T-helper 1 cell treated with Interleukin-12 subunit alpha and Interleukin-12 subunit beta and Interleukin-4 antibody, amounts not matched to agents 30 μg/mL and 1 μg/mL, for 36 hours (primary cell): ENCODE data around the gene HIPK3.

Source experiments
- H3K27ac Mint-ChIP-seq: one replicate; pipeline ENCODE4 v1.8.0; 2021; ENCODE audit warnings: mild to moderate bottlenecking, mixed read lengths
- H3K27me3 Mint-ChIP-seq: one replicate; pipeline ENCODE4 v1.8.0; 2021; ENCODE audit warnings: low read depth, mixed read lengths
- H3K36me3 Mint-ChIP-seq: one replicate; pipeline ENCODE4 v1.8.0; 2021; ENCODE audit warnings: low read depth, mixed read lengths
- H3K4me1 Mint-ChIP-seq: one replicate; pipeline ENCODE4 v1.8.0; 2021; ENCODE audit warnings: low read depth, mixed read lengths
- H3K4me3 Mint-ChIP-seq: one replicate; pipeline ENCODE4 v1.8.0; 2021; ENCODE audit warnings: mild to moderate bottlenecking, moderate library complexity, mixed read lengths
- H3K9me3 Mint-ChIP-seq: one replicate; pipeline ENCODE4 v1.8.0; 2021; ENCODE audit warnings: mixed read lengths

Gene HIPK3

DNA sequence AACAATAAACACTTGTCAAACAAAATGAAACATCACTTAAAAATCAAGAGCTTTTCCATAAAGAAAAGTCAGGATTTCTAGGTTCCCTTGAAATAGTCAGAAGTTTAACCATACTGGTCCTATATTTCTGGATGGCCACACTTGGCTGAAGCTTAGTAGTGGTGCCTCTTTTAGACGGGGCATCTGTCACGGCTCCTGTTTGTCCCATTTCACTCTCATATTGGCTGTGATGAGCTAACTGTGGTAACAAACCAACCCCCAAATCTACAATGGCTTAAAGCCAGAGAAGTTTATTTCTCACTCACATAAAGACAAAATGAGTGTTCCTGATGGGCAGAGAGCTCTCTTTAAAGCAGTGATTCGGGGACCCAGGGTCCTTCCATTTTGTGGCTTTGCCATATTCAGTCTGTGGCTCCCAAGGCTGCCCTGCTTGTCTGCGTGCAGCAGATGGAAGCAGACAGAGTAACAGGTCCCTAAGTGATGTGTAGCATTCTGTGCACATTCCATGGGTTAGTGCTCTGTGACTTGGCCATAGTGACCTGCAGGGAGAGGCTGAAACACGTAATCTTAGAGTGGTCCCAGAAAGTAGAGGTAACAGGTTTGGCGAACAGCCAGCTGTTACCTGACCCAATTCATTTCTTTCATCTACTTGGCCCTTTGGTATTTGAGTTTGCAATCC, 137.4 kb downstream of the HIPK3 start:
- no peak overlapping the region for H3K4me3 Mint-ChIP-seq
- no peaks in the 10 kb centered on the region for H3K36me3 Mint-ChIP-seq
- H3K27ac Mint-ChIP-seq: no peak overlapping the region
- H3K27me3 Mint-ChIP-seq: peaks cover 15% of the 10 kb centered on the region
- no peaks in the 10 kb centered on the region for H3K4me1 Mint-ChIP-seq
- no peaks in the 10 kb centered on the region for H3K9me3 Mint-ChIP-seq

DNA sequence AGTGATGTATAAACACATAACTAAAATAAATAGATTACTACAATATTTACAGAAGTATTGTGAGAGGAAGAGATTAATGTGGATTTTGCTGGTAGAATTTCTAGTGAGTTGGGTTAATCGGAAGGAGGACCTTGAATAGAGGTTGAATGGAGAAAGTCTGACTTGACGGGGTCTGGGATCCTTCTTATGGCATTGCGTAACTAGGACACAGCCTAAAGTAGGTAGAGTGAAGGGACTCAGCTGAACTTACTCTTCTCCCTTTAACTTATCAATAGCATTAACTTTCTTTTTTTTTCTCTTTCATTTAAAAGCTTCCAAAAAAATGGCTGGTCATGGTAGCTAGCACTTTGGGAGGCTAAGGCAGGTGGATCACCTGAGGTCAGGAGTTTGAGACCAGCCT, 139.2 kb downstream of the HIPK3 start:
- no peaks in the 10 kb centered on the region for H3K4me1 Mint-ChIP-seq
- no peaks in the 10 kb centered on the region for H3K9me3 Mint-ChIP-seq
- H3K4me3 Mint-ChIP-seq: no peak overlapping the region
- no peak overlapping the region for H3K27ac Mint-ChIP-seq
- H3K36me3 Mint-ChIP-seq: no peaks in the 10 kb centered on the region
- H3K27me3 Mint-ChIP-seq: peaks cover 15% of the 10 kb centered on the region

DNA sequence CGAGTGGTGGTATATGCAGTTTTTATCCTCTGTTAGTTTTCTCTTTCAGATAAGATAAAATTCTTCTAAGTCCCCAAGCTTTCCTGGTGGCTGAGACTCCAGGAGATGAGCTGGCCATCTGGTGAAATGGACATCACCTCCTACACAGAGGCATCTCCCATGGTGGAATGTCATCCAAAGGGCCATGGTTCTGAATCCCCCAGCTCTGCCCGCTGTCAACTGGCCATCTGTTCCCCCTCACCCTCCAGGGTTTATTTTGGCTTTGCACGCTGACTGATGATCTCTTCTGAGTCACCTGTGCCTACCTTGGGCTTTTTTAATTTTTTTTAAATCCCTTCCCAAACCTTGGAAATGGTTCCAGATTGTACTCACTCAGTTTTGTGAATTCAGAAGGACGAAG, 142.2 kb downstream of the HIPK3 start:
- Mint-ChIP-seq H3K36me3 (no peaks in the 10 kb centered on the region), H3K9me3 (no peaks in the 10 kb centered on the region), H3K4me3 (no peak overlapping the region), H3K27me3 (peaks cover 5% of the 10 kb centered on the region), H3K4me1 (no peaks in the 10 kb centered on the region), H3K27ac (no peak overlapping the region)

DNA sequence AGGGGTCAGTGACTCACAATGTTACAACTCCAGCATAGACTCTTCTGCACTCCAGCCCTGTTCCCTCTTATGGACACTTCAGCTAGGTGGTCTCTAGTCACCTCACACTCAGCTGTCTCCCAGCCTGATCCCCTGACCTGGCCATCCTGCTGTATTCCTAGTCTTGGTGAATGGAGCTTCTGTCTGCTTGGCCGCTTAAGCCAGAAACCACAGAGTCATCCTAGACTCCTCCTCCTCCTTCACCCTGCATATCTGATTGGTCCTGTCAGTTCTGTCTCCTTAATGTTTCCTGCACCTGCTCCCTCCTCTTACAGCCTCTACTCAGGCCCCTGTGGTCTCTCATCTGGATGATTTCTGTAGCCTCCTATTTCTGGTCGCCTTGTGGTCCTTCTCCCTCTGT, 144.9 kb downstream of the HIPK3 start:
- H3K27me3 Mint-ChIP-seq: no peaks in the 10 kb centered on the region
- no peaks in the 10 kb centered on the region for H3K4me1 Mint-ChIP-seq
- no peaks in the 10 kb centered on the region for H3K36me3 Mint-ChIP-seq
- H3K27ac Mint-ChIP-seq: no peak overlapping the region
- no peaks in the 10 kb centered on the region for H3K9me3 Mint-ChIP-seq
- H3K4me3 Mint-ChIP-seq: no peak overlapping the region

DNA sequence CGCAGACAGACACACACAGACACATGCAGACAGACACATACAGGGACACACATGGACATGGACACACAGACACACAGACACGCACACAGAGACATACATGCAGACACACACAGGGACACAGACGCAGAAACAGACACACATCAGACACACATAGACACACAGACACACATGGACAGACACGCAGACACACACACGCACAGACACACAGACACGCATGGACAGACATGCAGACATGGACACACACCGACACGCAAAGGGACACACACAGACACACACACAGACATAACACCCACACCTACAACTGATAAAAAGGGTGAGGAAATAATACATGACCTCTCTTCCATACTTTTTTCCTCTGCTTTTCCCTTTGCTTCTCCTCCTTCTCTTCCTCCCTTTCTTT, 146.2 kb downstream of the HIPK3 start:
- no peaks in the 10 kb centered on the region for H3K36me3 Mint-ChIP-seq
- no peak overlapping the region for H3K27ac Mint-ChIP-seq
- H3K4me1 Mint-ChIP-seq: no peaks in the 10 kb centered on the region
- H3K4me3 Mint-ChIP-seq: no peak overlapping the region
- H3K27me3 Mint-ChIP-seq: no peaks in the 10 kb centered on the region
- no peaks in the 10 kb centered on the region for H3K9me3 Mint-ChIP-seq

DNA sequence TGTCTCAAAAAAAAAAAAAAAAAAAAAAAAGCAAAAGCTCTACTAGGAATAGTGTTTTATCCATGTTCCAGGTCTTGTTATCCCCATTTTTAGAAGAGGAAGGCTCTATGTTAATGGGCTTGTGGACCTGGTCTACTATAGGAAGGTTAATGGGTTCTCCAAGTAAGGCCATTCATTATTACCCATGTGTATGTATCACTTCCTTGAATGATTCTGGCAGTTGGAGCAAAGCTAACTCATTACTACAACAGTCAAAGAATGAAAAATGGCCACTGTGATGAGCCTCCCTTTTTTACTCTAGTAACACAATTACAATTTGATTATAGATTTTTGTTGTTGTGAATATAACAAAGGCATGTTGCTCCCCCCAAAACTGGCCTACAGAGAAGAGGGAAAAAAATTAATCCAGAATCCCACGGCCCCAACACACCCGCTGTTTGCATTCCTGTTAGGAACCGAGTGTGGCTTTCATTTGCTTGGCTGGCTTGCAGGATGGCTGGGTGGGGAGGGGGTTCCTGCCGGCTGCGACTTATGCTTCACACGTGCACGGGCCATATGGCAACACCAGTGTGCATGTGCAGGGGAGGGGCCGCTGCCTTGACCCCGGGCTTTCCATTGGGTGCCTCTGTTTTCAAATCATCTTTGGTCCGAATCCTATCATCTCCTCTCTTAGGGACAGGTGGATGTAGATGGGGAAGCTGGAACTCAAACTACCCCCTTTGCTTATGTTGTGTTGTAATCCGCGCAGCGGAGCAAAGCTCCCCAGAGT, 148.8 kb downstream of the HIPK3 start:
- Mint-ChIP-seq H3K4me3 (no peak overlapping the region), H3K27ac (no peak overlapping the region), H3K27me3 (no peaks in the 10 kb centered on the region), H3K36me3 (no peaks in the 10 kb centered on the region), H3K4me1 (no peaks in the 10 kb centered on the region), H3K9me3 (no peaks in the 10 kb centered on the region)
